NT2/D1 (cell line): ENCODE data around the gene MAPK10.
"Not testable (repeated sequence)": the region's sequence is repeated elsewhere in the genome, so short reads cannot be mapped to it uniquely, and the experiment has no call there.

ENCODE experiments used
- DNase-seq: peaks from one replicate; pipeline ENCODE4 v3.0.0-alpha.2; 2011; ENCODE audit warnings: low read depth, low spot score
- H3K27me3 ChIP-seq: 2 replicates; pipeline ENCODE4 v1.6.0; 2011; ENCODE audit warnings: mild to moderate bottlenecking; ENCODE audit not compliant: insufficient read length, insufficient read depth
- H3K36me3 ChIP-seq: 2 replicates; pipeline ENCODE4 v1.6.1; 2011; ENCODE audit warnings: mild to moderate bottlenecking, low read length, mixed read lengths; ENCODE audit not compliant: insufficient read depth, insufficient read length
- H3K4me1 ChIP-seq: 2 replicates; pipeline ENCODE4 v1.5.1; 2011; ENCODE audit not compliant: insufficient read depth, insufficient read length
- H3K4me3 ChIP-seq: 2 replicates; pipeline ENCODE4 v1.5.1; 2011; ENCODE audit warnings: low read depth; ENCODE audit not compliant: insufficient read length
- H3K9ac ChIP-seq: 2 replicates; pipeline ENCODE4 v1.6.0; 2011; ENCODE audit warnings: low read depth; ENCODE audit not compliant: insufficient read length
- H3K9me3 ChIP-seq: 2 replicates; pipeline ENCODE4 v1.5.1; 2011; ENCODE audit warnings: mild to moderate bottlenecking, low read length; ENCODE audit not compliant: insufficient read depth
- SUZ12 ChIP-seq: IDR thresholded peaks from 2 replicates; pipeline ENCODE4 v1.6.1; 2011; ENCODE audit not compliant: insufficient read length, insufficient read depth; ENCODE audit errors: extremely low read depth
- YY1 ChIP-seq: IDR thresholded peaks from 2 replicates; pipeline ENCODE4 v1.6.1; 2011; ENCODE audit not compliant: insufficient read length, insufficient read depth
- ZNF274 ChIP-seq: IDR thresholded peaks from 2 replicates; pipeline ENCODE4 v1.6.1; 2011; ENCODE audit warnings: mild to moderate bottlenecking, low read depth, low read length

MAPK10 gene

GRCh38 chr4:86098691-86099090 lies 261.2 kb downstream of the MAPK10 start:
- H3K4me3 ChIP-seq = no peak overlapping the region
- no peaks in the 10 kb centered on the region for H3K27me3 ChIP-seq
- H3K36me3 ChIP-seq = no peaks in the 10 kb centered on the region
- no peaks in the 10 kb centered on the region for H3K9me3 ChIP-seq
- peaks cover 2% of the 10 kb centered on the region for H3K4me1 ChIP-seq
- no peak overlapping the region for H3K9ac ChIP-seq
- TF ChIP-seq YY1 (no peak), ZNF274 (no peak), SUZ12 (no peak)
- DNase-seq = no peak

DNA sequence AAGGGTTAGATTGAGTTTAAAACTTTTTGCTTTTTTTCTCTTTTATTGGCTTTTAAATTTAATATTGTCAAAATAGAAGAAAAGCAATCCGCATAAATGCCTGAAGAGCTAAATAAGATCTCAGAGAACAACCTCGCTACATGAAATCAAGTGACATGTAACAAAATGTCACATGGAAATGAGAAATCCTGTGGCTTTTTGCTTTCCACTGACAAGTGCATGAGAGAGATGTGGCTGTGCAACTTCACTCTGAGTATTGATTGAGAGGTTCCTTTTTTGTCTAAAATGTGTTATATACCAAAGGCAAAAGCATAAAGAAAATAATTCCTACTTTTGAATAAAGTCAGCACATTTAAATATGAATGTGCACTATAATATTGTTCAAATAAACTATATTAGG lies 263.5 kb downstream of the MAPK10 start:
- Histone ChIP-seq H3K9me3 (no peaks in the 10 kb centered on the region), H3K9ac (no peak overlapping the region), H3K27me3 (no peaks in the 10 kb centered on the region), H3K4me3 (no peak overlapping the region), H3K4me1 (peaks cover 2% of the 10 kb centered on the region), H3K36me3 (no peaks in the 10 kb centered on the region)
- TF ChIP-seq SUZ12 (no peak), ZNF274 (no peak), YY1 (no peak)
- DNase-seq = no peak

- no peaks in the 10 kb centered on the region for H3K9me3 ChIP-seq
- no peak overlapping the region for H3K4me3 ChIP-seq
- H3K36me3 ChIP-seq = no peaks in the 10 kb centered on the region
- no peak for DNase-seq
- H3K9ac ChIP-seq = no peak overlapping the region
- H3K4me1 ChIP-seq = no peaks in the 10 kb centered on the region
- TF ChIP-seq SUZ12 (no peak), YY1 (no peak), ZNF274 (no peak)
- no peaks in the 10 kb centered on the region for H3K27me3 ChIP-seq
These were observed 267.2 kb downstream of the MAPK10 start for GRCh38 chr4:86092684-86093083.

- Histone ChIP-seq H3K36me3 (no peaks in the 10 kb centered on the region), H3K9me3 (no peaks in the 10 kb centered on the region)
These were observed 268.7 kb downstream of the MAPK10 start for GRCh38 chr4:86091201-86091600.

GRCh38 chr4:86089781-86090323 lies 270.0 kb downstream of the MAPK10 start:
- no peak overlapping the region for H3K4me3 ChIP-seq
- H3K9me3 ChIP-seq = no peaks in the 10 kb centered on the region
- no peaks in the 10 kb centered on the region for H3K4me1 ChIP-seq
- no peak overlapping the region for H3K9ac ChIP-seq
- TF ChIP-seq SUZ12 (no peak), ZNF274 (no peak), YY1 (no peak)
- no peaks in the 10 kb centered on the region for H3K27me3 ChIP-seq
- no peaks in the 10 kb centered on the region for H3K36me3 ChIP-seq
- no peak for DNase-seq

More at GRCh38 chr4:86091201-86091600, 268.7 kb downstream of the MAPK10 start:
- no peak overlapping the region for H3K9ac ChIP-seq
- H3K27me3 ChIP-seq = no peaks in the 10 kb centered on the region
- DNase-seq = no peak
- TF ChIP-seq SUZ12 (no peak), ZNF274 (no peak), YY1 (no peak)
- no peaks in the 10 kb centered on the region for H3K4me1 ChIP-seq
- H3K4me3 ChIP-seq = no peak overlapping the region

DNA sequence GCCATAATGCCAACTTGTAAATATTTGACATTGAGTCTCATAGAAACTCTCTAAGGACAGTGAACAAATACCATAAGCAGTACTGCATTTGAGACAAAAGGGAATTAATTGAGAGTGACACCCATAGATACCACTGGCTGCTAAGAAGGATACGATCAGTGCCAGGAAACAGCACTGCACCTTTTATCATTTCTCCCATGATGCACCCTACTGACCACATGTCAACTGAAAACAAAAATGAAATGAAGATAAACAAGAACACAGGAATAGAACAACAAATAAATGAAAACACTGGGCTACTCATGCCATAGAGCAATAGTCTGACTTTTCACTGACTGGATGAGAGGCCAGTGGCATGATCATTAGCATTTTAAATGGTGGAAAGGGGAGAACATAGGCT lies 270.8 kb downstream of the MAPK10 start:
- Histone ChIP-seq H3K27me3 (no peaks in the 10 kb centered on the region), H3K9me3 (0 out of 2 replicates have a peak, but pooled peaks cover under 1% of the 10 kb centered on the region), H3K4me3 (no peak overlapping the region), H3K4me1 (no peaks in the 10 kb centered on the region), H3K36me3 (no peaks in the 10 kb centered on the region), H3K9ac (no peak overlapping the region)
- no peak for TF ChIP-seq YY1
- no peak for TF ChIP-seq ZNF274
- TF ChIP-seq SUZ12 = no peak
- no peak for DNase-seq

DNA sequence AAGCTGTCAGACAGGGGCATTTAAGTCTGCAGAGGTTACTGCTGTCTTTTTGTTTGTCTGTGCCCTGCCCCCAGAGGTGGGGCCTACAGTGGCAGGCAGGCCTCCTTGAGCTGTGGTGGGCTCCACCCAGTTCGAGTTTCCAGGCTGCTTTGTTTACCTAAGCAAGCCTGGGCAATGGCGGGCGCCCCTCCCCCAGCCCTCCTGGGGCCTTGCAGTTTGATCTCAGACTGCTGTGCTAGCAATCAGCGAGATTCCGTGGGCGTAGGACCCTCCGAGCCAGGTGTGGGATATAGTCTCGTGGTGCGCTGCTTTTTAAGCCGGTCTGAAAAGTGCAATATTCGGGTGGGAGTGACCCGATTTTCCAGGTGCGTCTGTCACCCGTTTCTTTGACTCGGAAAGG lies 284.1 kb downstream of the MAPK10 start:
- not testable (repeated sequence) for H3K4me3 ChIP-seq, DNase-seq, H3K9me3 ChIP-seq, H3K36me3 ChIP-seq, H3K27me3 ChIP-seq, H3K4me1 ChIP-seq, H3K9ac ChIP-seq

DNA sequence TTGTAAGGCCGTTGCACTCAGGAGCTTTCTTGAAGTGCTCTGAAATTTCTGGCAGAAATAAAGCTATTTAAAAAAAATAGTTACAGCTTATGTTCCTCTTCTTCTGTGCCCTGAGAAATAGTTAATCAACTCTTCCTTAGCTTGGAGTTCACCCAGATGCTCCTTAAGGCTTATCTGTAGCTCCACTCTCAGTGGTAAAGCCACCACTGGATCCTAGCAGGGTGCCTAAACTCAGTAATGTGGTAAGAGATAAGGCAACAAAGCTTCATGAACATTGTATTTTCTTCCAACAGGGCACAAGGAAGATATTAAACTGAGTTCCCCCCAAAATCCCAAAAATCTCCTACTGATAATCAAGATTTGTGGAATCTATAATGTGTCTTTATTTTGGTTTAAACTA lies 299.5 kb downstream of the MAPK10 start:
- H3K4me3 ChIP-seq = no peak overlapping the region
- H3K9me3 ChIP-seq = no peaks in the 10 kb centered on the region
- no peaks in the 10 kb centered on the region for H3K36me3 ChIP-seq
- no peaks in the 10 kb centered on the region for H3K4me1 ChIP-seq
- H3K27me3 ChIP-seq = no peaks in the 10 kb centered on the region
- TF ChIP-seq ZNF274 = no peak
- TF ChIP-seq YY1 = no peak
- TF ChIP-seq SUZ12 = no peak
- no peak for DNase-seq
- H3K9ac ChIP-seq = no peak overlapping the region
